ENCODE data around the gene PCYT2.

The PCYT2 gene

GRCh38 chr17:81851423-81851822 is 59.8 kb downstream of the PCYT2 start:
- no peak for DNase-seq

All from left hindlimb (tissue), 1 donor.